Sigmoid colon (tissue), 4 donors: ENCODE results near the gene TBCCD1.

Source experiments
- CTCF ChIP-seq, 4 experiments: fragments of 450-650 bp in 3 of 4; fragments of 200-600 bp in 1 of 4; IDR thresholded peaks; one replicate each; pipeline ENCODE4 v1.5.1; 2016 to 2019; ENCODE audit warnings: antibody characterized with exemption in 4 of 4, mild to moderate bottlenecking in 3 of 4, moderate library complexity in 2 of 4
- EP300 ChIP-seq, 4 donors: sonication (generic); formaldehyde crosslinking; IDR thresholded peaks; one replicate each; pipeline ENCODE4 v1.6.1; 2017; ENCODE audit warnings: antibody characterized with exemption in 4 of 4
- POLR2A ChIP-seq, 2 donors: fragments of 450-650 bp; IDR thresholded peaks; one replicate each; pipeline ENCODE4 v1.6.1; 2016; ENCODE audit warnings: antibody characterized with exemption in 2 of 2, mild to moderate bottlenecking in 2 of 2, moderate library complexity in 2 of 2
- POLR2AphosphoS5 ChIP-seq, 4 donors: sonication (generic); formaldehyde crosslinking; IDR thresholded peaks; one replicate each; pipeline ENCODE4 v1.6.1; 2017; ENCODE audit warnings: antibody characterized with exemption in 4 of 4

- TF ChIP-seq POLR2AphosphoS5 (IDR thresholded peaks at IDR 0.05) (no peak), CTCF (IDR thresholded peaks at IDR 0.05) (no peak), POLR2A (IDR thresholded peaks at IDR 0.05) (no peak), EP300 (IDR thresholded peaks at IDR 0.05) (no peak)
These were observed 23.6 kb upstream of the TBCCD1 start for GRCh38 chr3:186590580-186591295.
